ENCODE data around the gene RHBDD1. TPM values are rescaled to one million over a fixed set of nuclear protein-coding genes. Genes with fewer than 3 reads are reported as not detected.

RHBDD1 gene
- total and polyA plus RNA-seq, 2 donors (not counting 3 experiments of a cell fraction or from before 2014, with no cell fraction given) = 6.8 to 19.4 TPM

DNA sequence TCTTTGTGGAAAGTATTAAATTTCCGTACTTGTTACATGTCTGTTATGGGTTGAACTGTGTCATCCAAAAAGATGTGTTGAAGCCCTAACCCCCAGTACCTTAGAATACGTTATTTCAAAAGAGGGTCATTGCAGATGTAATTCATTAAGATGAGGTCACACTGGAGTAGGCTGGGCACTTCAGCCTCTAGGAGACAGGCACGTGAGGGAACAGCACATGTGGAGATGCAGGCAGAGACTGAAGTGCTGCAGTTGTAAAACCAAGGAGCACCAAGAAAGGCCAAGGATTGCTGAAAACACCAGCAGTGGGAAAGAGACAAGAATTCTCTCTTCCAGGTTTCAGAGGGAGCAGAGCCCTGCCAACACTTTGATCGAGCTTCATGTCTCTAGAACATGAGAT is 4.6 kb upstream of the RHBDD1 start:
- Histone ChIP-seq H3K4me1 (ENCODE audit: control insufficient read depth, extremely low read depth, insufficient read depth, low read length) (peaks cover 8% of the 10 kb centered on the region), H2AFZ (ENCODE audit: low read depth, low read length) (no peak overlapping the region), H3K9ac (replicated peaks; ENCODE audit: extremely low read depth, insufficient read depth, low read length) (no peak overlapping the region), H3K27ac (ENCODE audit: insufficient read depth, low read depth, low read length) (no peak overlapping the region), H3K27me3 (ENCODE audit: control insufficient read depth in 2 of 2, insufficient read depth in 2 of 2, low read length in 2 of 2) (no peaks in the 10 kb centered on the region), H4K20me1 (replicated peaks; ENCODE audit: control insufficient read depth, extremely low read depth, insufficient read depth, low read length) (no peaks in the 10 kb centered on the region), H3K4me3 (replicated peaks in 1 of 3; ENCODE audit: insufficient read depth in 1 of 3, low read depth in 1 of 3, low read length in 3 of 3) (no peak overlapping the region), H3K9me1 (replicated peaks; ENCODE audit: control insufficient read depth, extremely low read depth, insufficient read depth, low read length) (no peaks in the 10 kb centered on the region), H3K4me2 (ENCODE audit: insufficient read depth, low read length) (no peak overlapping the region), H3K36me3 (ENCODE audit: control insufficient read depth in 2 of 2, extremely low read depth in 1 of 2, insufficient read depth in 2 of 2, low read length in 2 of 2) (no peaks in the 10 kb centered on the region), H3K9me3 (replicated peaks; ENCODE audit: control insufficient read depth, insufficient read depth, low read length) (no peaks in the 10 kb centered on the region), H3K79me2 (ENCODE audit: control insufficient read depth, insufficient read depth, low read length) (no peaks in the 10 kb centered on the region)
- TF ChIP-seq GATA2 (IDR thresholded peaks at IDR 0.05; ENCODE audit: insufficient read depth, insufficient read length, low read depth, low read length) (no peak), EZH2 (IDR thresholded peaks at IDR 0.05; ENCODE audit: borderline replicate concordance, low read depth, low read length, severe bottlenecking) (no peak), JUN (IDR thresholded peaks at IDR 0.05; ENCODE audit: borderline replicate concordance, insufficient read depth, insufficient read length, low read depth) (no peak), MYC (IDR thresholded peaks at IDR 0.05; ENCODE audit: low read depth, low read length) (no peak), POLR2AphosphoS5 (IDR thresholded peaks at IDR 0.05; ENCODE audit: insufficient read depth, low read depth, low read length) (no peak)
- TF ChIP-seq, protein P1, sequence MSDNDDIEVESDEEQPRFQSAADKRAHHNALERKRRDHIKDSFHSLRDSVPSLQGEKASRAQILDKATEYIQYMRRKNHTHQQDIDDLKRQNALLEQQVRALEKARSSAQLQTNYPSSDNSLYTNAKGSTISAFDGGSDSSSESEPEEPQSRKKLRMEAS (IDR thresholded peaks at IDR 0.05; ENCODE audit: insufficient read depth, insufficient read length) = no peak
- TF ChIP-seq, protein P2, sequence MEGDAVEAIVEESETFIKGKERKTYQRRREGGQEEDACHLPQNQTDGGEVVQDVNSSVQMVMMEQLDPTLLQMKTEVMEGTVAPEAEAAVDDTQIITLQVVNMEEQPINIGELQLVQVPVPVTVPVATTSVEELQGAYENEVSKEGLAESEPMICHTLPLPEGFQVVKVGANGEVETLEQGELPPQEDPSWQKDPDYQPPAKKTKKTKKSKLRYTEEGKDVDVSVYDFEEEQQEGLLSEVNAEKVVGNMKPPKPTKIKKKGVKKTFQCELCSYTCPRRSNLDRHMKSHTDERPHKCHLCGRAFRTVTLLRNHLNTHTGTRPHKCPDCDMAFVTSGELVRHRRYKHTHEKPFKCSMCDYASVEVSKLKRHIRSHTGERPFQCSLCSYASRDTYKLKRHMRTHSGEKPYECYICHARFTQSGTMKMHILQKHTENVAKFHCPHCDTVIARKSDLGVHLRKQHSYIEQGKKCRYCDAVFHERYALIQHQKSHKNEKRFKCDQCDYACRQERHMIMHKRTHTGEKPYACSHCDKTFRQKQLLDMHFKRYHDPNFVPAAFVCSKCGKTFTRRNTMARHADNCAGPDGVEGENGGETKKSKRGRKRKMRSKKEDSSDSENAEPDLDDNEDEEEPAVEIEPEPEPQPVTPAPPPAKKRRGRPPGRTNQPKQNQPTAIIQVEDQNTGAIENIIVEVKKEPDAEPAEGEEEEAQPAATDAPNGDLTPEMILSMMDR (IDR thresholded peaks at IDR 0.05; ENCODE audit: extremely low read depth in 1 of 2, insufficient read depth in 1 of 2, low read depth in 1 of 2, low read length in 2 of 2) = no peak
- dilution Hi-C loops (cut with MboI; ENCODE audit: extremely low pct_ligation_motif_present, low sequenced_read_pairs) = no loop called here
- BruUV-seq (replicated peaks) = no TSS peak
- intact Hi-C loops (cut with micrococcal nuclease) = no loop called here
- FAIRE-seq (no peak), DNase-seq (ENCODE audit: low read depth, low spot score) (no peak)
- ChIA-PET CTCF (no interaction called here), POLR2A (no interaction called here)
